HUES6 (cell line): ENCODE data around the gene MACROD2.

ENCODE experiments used
- H3K27ac ChIP-seq: 2 replicates; pipeline ENCODE4 v1.7.0; 2013; ENCODE audit warnings: low read depth, mild to moderate bottlenecking, low read length, inconsistent platforms
- H3K27me3 ChIP-seq: 2 replicates; pipeline ENCODE4 v1.6.1; 2013; ENCODE audit warnings: low read length; ENCODE audit not compliant: control insufficient read depth, insufficient read depth
- H3K36me3 ChIP-seq: 2 replicates; pipeline ENCODE4 v1.6.1; 2013; ENCODE audit warnings: low read length; ENCODE audit not compliant: control insufficient read depth, insufficient read depth
- H3K4me1 ChIP-seq: 2 replicates; pipeline ENCODE4 v1.6.1; 2013; ENCODE audit warnings: low read length; ENCODE audit not compliant: control insufficient read depth, insufficient read depth
- H3K4me3 ChIP-seq: 2 replicates; pipeline ENCODE4 v1.5.1; 2013; ENCODE audit warnings: low read depth, low read length
- H3K9ac ChIP-seq: one replicate; pipeline ENCODE4 v1.6.1; 2013; ENCODE audit warnings: mild to moderate bottlenecking, low read length
- H3K9me3 ChIP-seq: 2 replicates; pipeline ENCODE4 v1.6.1; 2013; ENCODE audit warnings: low read depth, low read length; ENCODE audit not compliant: control insufficient read depth, insufficient read depth

The MACROD2 gene

GRCh38 chr20:15224199-15224598 is 1228.9 kb downstream of the MACROD2 start:
- Histone ChIP-seq H3K4me3 (no peak overlapping the region), H3K36me3 (no peaks in the 10 kb centered on the region), H3K9me3 (no peaks in the 10 kb centered on the region), H3K9ac (no peak overlapping the region), H3K27me3 (no peaks in the 10 kb centered on the region), H3K4me1 (peaks cover 13% of the 10 kb centered on the region), H3K27ac (no peak overlapping the region)

- H3K27me3 ChIP-seq, result no peaks in the 10 kb centered on the region
- no peaks in the 10 kb centered on the region for H3K9me3 ChIP-seq
- H3K4me1 ChIP-seq, result no peaks in the 10 kb centered on the region
- no peak overlapping the region for H3K27ac ChIP-seq
- no peak overlapping the region for H3K9ac ChIP-seq
- no peak overlapping the region for H3K4me3 ChIP-seq
- no peaks in the 10 kb centered on the region for H3K36me3 ChIP-seq
Measured at GRCh38 chr20:15227102-15227501, 1231.8 kb downstream of the MACROD2 start.

GRCh38 chr20:15232243-15232642 is 1236.9 kb downstream of the MACROD2 start:
- no peaks in the 10 kb centered on the region for H3K9me3 ChIP-seq

GRCh38 chr20:15235471-15236198 is 1240.3 kb downstream of the MACROD2 start:
- H3K9me3 ChIP-seq, result no peaks in the 10 kb centered on the region
- H3K27ac ChIP-seq, result no peak overlapping the region
- no peaks in the 10 kb centered on the region for H3K27me3 ChIP-seq
- H3K9ac ChIP-seq, result no peak overlapping the region
- H3K4me1 ChIP-seq, result no peaks in the 10 kb centered on the region
- no peak overlapping the region for H3K4me3 ChIP-seq
- H3K36me3 ChIP-seq, result no peaks in the 10 kb centered on the region

More at GRCh38 chr20:15232243-15232642, 1236.9 kb downstream of the MACROD2 start:
- Histone ChIP-seq H3K9ac (no peak overlapping the region), H3K27me3 (no peaks in the 10 kb centered on the region), H3K4me3 (no peak overlapping the region), H3K27ac (no peak overlapping the region), H3K4me1 (no peaks in the 10 kb centered on the region), H3K36me3 (no peaks in the 10 kb centered on the region)

GRCh38 chr20:15236812-15237211 is 1241.5 kb downstream of the MACROD2 start:
- no peaks in the 10 kb centered on the region for H3K27me3 ChIP-seq
- no peaks in the 10 kb centered on the region for H3K36me3 ChIP-seq
- no peak overlapping the region for H3K9ac ChIP-seq
- no peaks in the 10 kb centered on the region for H3K9me3 ChIP-seq
- no peaks in the 10 kb centered on the region for H3K4me1 ChIP-seq
- H3K27ac ChIP-seq, result no peak overlapping the region
- H3K4me3 ChIP-seq, result no peak overlapping the region

DNA sequence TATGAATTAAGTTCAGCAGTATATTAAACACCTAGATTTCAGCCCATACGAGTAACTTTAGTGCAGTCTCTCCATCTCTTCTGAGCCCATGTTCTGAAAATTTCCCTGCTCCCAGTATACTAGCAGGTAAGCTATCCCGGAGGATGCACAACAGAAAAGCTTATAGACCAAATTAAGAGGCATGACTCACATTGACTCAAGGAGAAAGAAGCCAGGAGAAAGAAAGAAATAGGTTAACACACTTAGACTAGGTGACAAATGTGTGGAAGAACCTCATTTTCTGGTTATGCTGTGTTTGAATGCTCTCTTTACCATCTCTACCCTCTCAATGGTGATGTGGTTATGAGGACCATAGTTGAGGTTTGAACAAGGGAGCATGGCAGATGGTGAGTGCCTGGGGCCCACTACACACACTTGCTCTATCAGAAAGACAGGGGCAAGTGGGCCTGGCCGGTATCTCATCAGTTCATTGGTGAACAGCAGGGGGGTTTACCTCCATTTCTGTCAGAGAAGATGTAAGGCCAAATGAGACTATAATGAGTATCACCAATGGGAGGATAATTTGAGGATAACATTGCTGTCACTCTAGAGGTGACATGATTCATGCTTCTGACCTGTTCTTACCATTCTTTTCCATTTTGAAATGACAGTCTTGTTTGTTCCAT is 1244.4 kb downstream of the MACROD2 start:
- Histone ChIP-seq H3K27me3 (no peaks in the 10 kb centered on the region), H3K4me3 (no peak overlapping the region), H3K4me1 (no peaks in the 10 kb centered on the region), H3K9ac (no peak overlapping the region), H3K36me3 (no peaks in the 10 kb centered on the region), H3K9me3 (no peaks in the 10 kb centered on the region), H3K27ac (no peak overlapping the region)

GRCh38 chr20:15240801-15241200 is 1245.5 kb downstream of the MACROD2 start:
- Histone ChIP-seq H3K27ac (no peak overlapping the region), H3K4me1 (no peaks in the 10 kb centered on the region), H3K27me3 (no peaks in the 10 kb centered on the region), H3K36me3 (no peaks in the 10 kb centered on the region), H3K4me3 (no peak overlapping the region), H3K9me3 (no peaks in the 10 kb centered on the region), H3K9ac (no peak overlapping the region)

DNA sequence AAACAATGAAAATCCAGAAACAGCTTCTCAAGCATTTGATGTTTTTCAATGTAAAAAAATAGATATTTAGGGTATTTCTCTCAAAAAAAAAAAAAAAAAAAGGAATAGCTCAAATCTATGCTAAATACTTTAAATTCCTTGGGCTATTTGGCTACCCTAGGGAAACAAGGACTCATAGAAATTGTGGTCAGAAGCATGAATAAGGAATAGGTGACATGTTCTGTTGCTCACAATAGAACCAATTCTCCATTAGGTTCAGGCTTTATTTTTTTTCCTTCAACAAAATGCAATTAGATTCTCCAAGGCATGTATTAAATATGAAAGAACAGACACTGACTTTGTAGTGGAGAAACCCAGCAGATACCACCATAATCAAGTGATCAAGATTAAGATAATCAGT is 1246.4 kb downstream of the MACROD2 start:
- H3K27me3 ChIP-seq, result no peaks in the 10 kb centered on the region
- H3K4me1 ChIP-seq, result no peaks in the 10 kb centered on the region
- no peaks in the 10 kb centered on the region for H3K36me3 ChIP-seq
- H3K9me3 ChIP-seq, result no peaks in the 10 kb centered on the region
- no peak overlapping the region for H3K4me3 ChIP-seq
- no peak overlapping the region for H3K27ac ChIP-seq
- no peak overlapping the region for H3K9ac ChIP-seq

- no peaks in the 10 kb centered on the region for H3K9me3 ChIP-seq
- H3K27ac ChIP-seq, result no peak overlapping the region
- H3K36me3 ChIP-seq, result no peaks in the 10 kb centered on the region
- no peak overlapping the region for H3K4me3 ChIP-seq
- H3K4me1 ChIP-seq, result no peaks in the 10 kb centered on the region
- no peaks in the 10 kb centered on the region for H3K27me3 ChIP-seq
- no peak overlapping the region for H3K9ac ChIP-seq
Measured at GRCh38 chr20:15242773-15243172, 1247.5 kb downstream of the MACROD2 start.

DNA sequence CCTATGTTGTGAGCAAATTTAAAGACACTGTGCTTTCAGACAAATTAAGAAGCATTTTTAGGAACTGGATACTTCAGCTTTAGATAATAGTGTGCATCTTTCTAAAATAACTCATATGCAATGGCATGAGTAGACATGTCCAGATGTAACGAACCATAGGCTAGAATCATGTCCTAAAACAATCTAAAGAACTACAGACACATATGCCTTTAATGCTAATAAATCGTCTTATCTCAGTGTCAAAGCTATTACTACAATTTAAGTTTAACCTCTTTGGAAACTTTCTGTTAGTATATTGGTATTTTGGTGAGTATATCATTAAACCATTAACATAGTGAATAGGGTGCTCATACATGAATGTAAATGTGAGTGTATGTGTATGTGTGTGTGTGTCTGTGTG is 1250.6 kb downstream of the MACROD2 start:
- H3K9me3 ChIP-seq, result no peaks in the 10 kb centered on the region
- H3K4me1 ChIP-seq, result peaks cover 3% of the 10 kb centered on the region; the same call in 1 of the 2 replicates
- H3K36me3 ChIP-seq, result no peaks in the 10 kb centered on the region
- H3K27me3 ChIP-seq, result no peaks in the 10 kb centered on the region
- no peak overlapping the region for H3K4me3 ChIP-seq
- H3K27ac ChIP-seq, result no peak overlapping the region
- no peak overlapping the region for H3K9ac ChIP-seq

DNA sequence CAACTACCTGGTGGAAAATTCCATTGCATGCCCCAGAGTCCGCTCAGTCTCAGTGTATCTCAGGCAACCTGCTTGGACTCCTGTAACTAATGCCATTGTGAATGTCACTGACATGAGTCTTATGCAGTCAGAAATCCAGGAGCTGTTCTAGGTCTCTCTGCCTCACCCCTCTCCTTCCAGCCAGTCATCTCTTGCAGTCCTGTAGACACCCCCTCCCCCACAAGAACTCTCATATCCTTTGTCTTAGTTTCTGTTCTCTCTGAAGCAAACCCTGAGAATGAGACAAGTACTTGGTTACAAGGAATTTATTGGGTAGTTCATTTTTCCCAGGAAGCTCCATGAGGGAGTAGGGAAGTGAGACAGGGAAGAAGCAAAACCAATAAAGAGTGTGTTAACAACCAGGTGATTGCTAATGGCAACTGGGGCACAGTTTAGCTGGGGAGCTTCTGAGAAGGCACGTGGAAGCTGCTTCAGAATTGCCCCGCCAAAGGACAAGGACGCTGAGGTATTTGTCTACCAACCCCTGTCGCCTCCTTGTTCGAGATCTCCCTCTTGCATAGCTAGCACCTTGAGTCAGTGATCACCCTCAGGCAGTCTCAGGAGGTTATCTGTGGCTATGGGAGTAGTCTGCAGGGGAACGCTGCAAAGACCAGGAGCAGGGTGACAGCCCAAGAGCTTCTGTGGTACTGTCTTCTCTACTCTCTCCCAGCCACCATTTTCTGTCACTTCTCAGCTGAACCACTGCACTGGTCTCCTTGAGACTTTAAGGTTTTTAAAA is 1253.5 kb downstream of the MACROD2 start:
- no peaks in the 10 kb centered on the region for H3K9me3 ChIP-seq
- H3K27ac ChIP-seq, result no peak overlapping the region
- no peak overlapping the region for H3K9ac ChIP-seq
- no peaks in the 10 kb centered on the region for H3K27me3 ChIP-seq
- H3K36me3 ChIP-seq, result no peaks in the 10 kb centered on the region
- H3K4me3 ChIP-seq, result no peak overlapping the region
- peaks cover 3% of the 10 kb centered on the region; the same call in 1 of the 2 replicates for H3K4me1 ChIP-seq
